WTC11 (cell line): ENCODE measurements around the gene PFDN1. TPM values are rescaled to one million over a fixed set of nuclear protein-coding genes. Genes with fewer than 3 reads are reported as not detected.

Experiments used
- ATAC-seq: fragments of 200-7000 bp; cut with Tn5 transposase; 2 replicates; pipeline ENCODE4 v1.10.0; 2021; ENCODE audit warnings: mild to moderate bottlenecking, moderate library complexity
- CTCF ChIA-PET: fragments of 300-600 bp; sonication (Branson Sonifier 250); formaldehyde crosslinking; loops from one replicate; lab custom pipeline; 2021; ENCODE audit warnings: antibody characterized with exemption; lab: Charles Lee
- POLR2A ChIA-PET: fragments of 350-600 bp; sonication (Branson Sonifier 250); formaldehyde crosslinking; loops from one replicate; lab custom pipeline; 2021; ENCODE audit warnings: antibody characterized with exemption; lab: Charles Lee
- DNase-seq: peaks from one replicate; pipeline ENCODE4 v3.0.0; 2021; ENCODE audit warnings: low spot score
- H3K27ac Mint-ChIP-seq: 2 replicates; pipeline ENCODE4 v1.8.0; 2021; ENCODE audit warnings: mixed read lengths
- H3K27me3 Mint-ChIP-seq: 2 replicates; pipeline ENCODE4 v1.8.0; 2021; ENCODE audit warnings: low read depth, mild to moderate bottlenecking, moderate library complexity, mixed read lengths
- H3K36me3 Mint-ChIP-seq: 2 replicates; pipeline ENCODE4 v1.8.0; 2021; ENCODE audit warnings: mixed read lengths
- H3K4me1 Mint-ChIP-seq: 2 replicates; pipeline ENCODE4 v1.8.0; 2022; ENCODE audit warnings: mixed read lengths
- H3K4me3 Mint-ChIP-seq: 2 replicates; pipeline ENCODE4 v1.8.0; 2021; ENCODE audit warnings: mild to moderate bottlenecking, moderate library complexity, mixed read lengths
- H3K9me3 Mint-ChIP-seq: 2 replicates; pipeline ENCODE4 v1.8.0; 2021; ENCODE audit warnings: mixed read lengths
- ELF4 ChIP-seq: sonication (generic); formaldehyde crosslinking; IDR thresholded peaks from 2 replicates; pipeline ENCODE4 v1.8.1; 2022; ENCODE audit warnings: low read depth, mild to moderate bottlenecking, moderate library complexity, missing genetic modification reagents
- EMX1 ChIP-seq: fragments of 250-450 bp; sonication (Bioruptor Pico); IDR thresholded peaks from 2 replicates; pipeline ENCODE4 v1.8.0; 2021; ENCODE audit warnings: mild to moderate bottlenecking
- FOXP1 ChIP-seq: sonication (generic); formaldehyde crosslinking; IDR thresholded peaks from 2 replicates; pipeline ENCODE4 v1.8.0; 2022; ENCODE audit warnings: missing genetic modification reagents, mild to moderate bottlenecking, moderate library complexity, borderline replicate concordance
- MXD4 ChIP-seq: fragments of 250-450 bp; sonication (Bioruptor Pico); IDR thresholded peaks from 2 replicates; pipeline ENCODE4 v1.8.0; 2021; ENCODE audit warnings: mild to moderate bottlenecking, moderate library complexity, borderline replicate concordance
- RORB ChIP-seq: fragments of 250-450 bp; sonication (Bioruptor Pico); IDR thresholded peaks from 2 replicates; pipeline ENCODE4 v1.9.0; 2021; ENCODE audit warnings: mild to moderate bottlenecking
- SMAD4 ChIP-seq: sonication (generic); formaldehyde crosslinking; IDR thresholded peaks from 2 replicates; pipeline ENCODE4 v1.8.0; 2022; ENCODE audit warnings: mild to moderate bottlenecking, missing genetic modification reagents
- SP1 ChIP-seq: sonication (generic); formaldehyde crosslinking; conservative IDR thresholded peaks from 2 replicates; pipeline ENCODE4 v1.8.1; 2022; ENCODE audit warnings: missing genetic modification reagents
- TEAD4 ChIP-seq: sonication (generic); formaldehyde crosslinking; IDR thresholded peaks from 2 replicates; pipeline ENCODE4 v1.8.0; 2022; ENCODE audit warnings: mild to moderate bottlenecking, missing genetic modification reagents
- ZNF219 ChIP-seq: sonication (generic); formaldehyde crosslinking; IDR thresholded peaks from 2 replicates; pipeline ENCODE4 v1.8.0; 2023; ENCODE audit warnings: missing genetic modification reagents, mild to moderate bottlenecking, borderline replicate concordance
- ZNF396 ChIP-seq: fragments of 250-450 bp; sonication (Bioruptor Pico); IDR thresholded peaks from 2 replicates; pipeline ENCODE4 v1.8.0; 2021; ENCODE audit warnings: mild to moderate bottlenecking, moderate library complexity, borderline replicate concordance
- ZNF416 ChIP-seq: fragments of 250-450 bp; sonication (Bioruptor Pico); IDR thresholded peaks from 2 replicates; pipeline ENCODE4 v1.9.0; 2021; ENCODE audit warnings: mild to moderate bottlenecking, inconsistent platforms
- total RNA-seq: library from RNA; stranded (reverse); gene quantifications from 3 replicates; pipeline ENCODE4 v1.2.3, GENCODE V29; 2021
- TF ChIP-seq, protein P1 (sequence below): sonication (generic); formaldehyde crosslinking; IDR thresholded peaks from 2 replicates; pipeline ENCODE4 v1.8.1; 2023; ENCODE audit warnings: mild to moderate bottlenecking, missing genetic modification reagents, moderate library complexity
- TF ChIP-seq, protein P2 (sequence below): sonication (generic); formaldehyde crosslinking; IDR thresholded peaks from 2 replicates; pipeline ENCODE4 v1.8.1; 2023; ENCODE audit warnings: mild to moderate bottlenecking, missing genetic modification reagents
- TF ChIP-seq, protein P3 (sequence below): sonication (generic); formaldehyde crosslinking; IDR thresholded peaks from 2 replicates; pipeline ENCODE4 v1.8.0; 2022; ENCODE audit warnings: mild to moderate bottlenecking, missing genetic modification reagents
- TF ChIP-seq, protein P4 (sequence below): sonication (generic); formaldehyde crosslinking; IDR thresholded peaks from 2 replicates; pipeline ENCODE4 v1.8.0; 2022; ENCODE audit warnings: mild to moderate bottlenecking, missing genetic modification reagents
- TF ChIP-seq, protein P5 (sequence below): sonication (generic); formaldehyde crosslinking; IDR thresholded peaks from 2 replicates; pipeline ENCODE4 v1.8.1; 2022; ENCODE audit warnings: missing genetic modification reagents, borderline replicate concordance
- TF ChIP-seq, protein P6 (sequence below): sonication (generic); formaldehyde crosslinking; IDR thresholded peaks from 2 replicates; pipeline ENCODE4 v1.8.0; 2022; ENCODE audit warnings: mild to moderate bottlenecking, missing genetic modification reagents
- TF ChIP-seq, protein P7 (sequence below): sonication (generic); formaldehyde crosslinking; IDR thresholded peaks from 2 replicates; pipeline ENCODE4 v1.8.1; 2023; ENCODE audit warnings: mild to moderate bottlenecking, missing genetic modification reagents
- TF ChIP-seq, protein P8 (sequence below): sonication (generic); formaldehyde crosslinking; IDR thresholded peaks from 2 replicates; pipeline ENCODE4 v1.8.1; 2023; ENCODE audit warnings: mild to moderate bottlenecking, moderate library complexity, missing genetic modification reagents

PFDN1 gene
- total RNA-seq, 1 experiment from 2014 or later = 44.1 TPM

DNA sequence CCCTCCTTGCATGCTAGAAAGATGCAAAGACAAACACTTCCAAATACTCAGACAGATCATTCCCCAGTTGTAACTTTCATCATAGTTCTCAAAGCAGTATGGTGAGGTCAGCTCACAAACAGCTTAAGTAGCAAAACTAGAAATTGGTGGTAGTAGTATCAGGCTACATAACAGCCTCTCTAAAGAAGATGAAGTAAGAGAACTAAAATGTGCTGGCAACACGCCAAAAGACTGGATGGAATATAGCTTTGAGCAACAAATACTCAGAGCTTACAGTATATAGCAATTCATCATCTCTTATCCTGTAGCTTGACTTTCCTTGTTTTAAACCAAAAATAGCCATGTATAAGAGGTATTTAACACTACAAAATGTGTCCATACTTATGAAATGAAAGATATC is 7.5 kb downstream of the PFDN1 start:
- H3K9me3 Mint-ChIP-seq = no peaks in the 10 kb centered on the region

DNA sequence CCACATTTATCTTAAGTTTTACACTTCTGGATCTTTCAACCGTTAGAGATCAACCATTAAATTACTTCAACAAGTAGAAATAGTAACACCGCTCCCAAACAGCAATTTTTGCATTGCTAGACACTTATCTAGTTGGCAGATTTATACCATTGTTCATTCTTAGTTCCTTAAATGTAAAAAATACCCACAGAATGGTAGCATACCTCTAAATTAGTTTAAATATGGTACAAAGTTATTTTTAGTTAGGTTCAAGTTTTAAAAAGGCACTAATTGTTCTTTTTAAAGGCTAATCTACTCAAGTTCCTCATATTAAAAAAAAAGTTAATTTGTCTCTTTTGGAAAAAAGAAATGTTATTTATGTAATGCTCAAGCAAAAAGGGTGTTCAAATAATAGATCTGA is 8.1 kb downstream of the PFDN1 start:
- no peak for TF ChIP-seq ZNF396 (CRISPR knock-in tag)
- TF ChIP-seq, protein P1, sequence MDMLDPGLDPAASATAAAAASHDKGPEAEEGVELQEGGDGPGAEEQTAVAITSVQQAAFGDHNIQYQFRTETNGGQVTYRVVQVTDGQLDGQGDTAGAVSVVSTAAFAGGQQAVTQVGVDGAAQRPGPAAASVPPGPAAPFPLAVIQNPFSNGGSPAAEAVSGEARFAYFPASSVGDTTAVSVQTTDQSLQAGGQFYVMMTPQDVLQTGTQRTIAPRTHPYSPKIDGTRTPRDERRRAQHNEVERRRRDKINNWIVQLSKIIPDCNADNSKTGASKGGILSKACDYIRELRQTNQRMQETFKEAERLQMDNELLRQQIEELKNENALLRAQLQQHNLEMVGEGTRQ = no peak
- TF ChIP-seq, protein P2, sequence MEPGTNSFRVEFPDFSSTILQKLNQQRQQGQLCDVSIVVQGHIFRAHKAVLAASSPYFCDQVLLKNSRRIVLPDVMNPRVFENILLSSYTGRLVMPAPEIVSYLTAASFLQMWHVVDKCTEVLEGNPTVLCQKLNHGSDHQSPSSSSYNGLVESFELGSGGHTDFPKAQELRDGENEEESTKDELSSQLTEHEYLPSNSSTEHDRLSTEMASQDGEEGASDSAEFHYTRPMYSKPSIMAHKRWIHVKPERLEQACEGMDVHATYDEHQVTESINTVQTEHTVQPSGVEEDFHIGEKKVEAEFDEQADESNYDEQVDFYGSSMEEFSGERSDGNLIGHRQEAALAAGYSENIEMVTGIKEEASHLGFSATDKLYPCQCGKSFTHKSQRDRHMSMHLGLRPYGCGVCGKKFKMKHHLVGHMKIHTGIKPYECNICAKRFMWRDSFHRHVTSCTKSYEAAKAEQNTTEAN (CRISPR knock-in tag) = no peak
- TF ChIP-seq, all 79 proteins: peak for 0
- Mint-ChIP-seq H3K9me3 (no peaks in the 10 kb centered on the region), H3K4me1 (peaks cover 14% of the 10 kb centered on the region), H3K27ac (peak overlapping the region; percentile 21; the same call in 1 of the 2 replicates), H3K4me3 (no peak overlapping the region), H3K27me3 (no peaks in the 10 kb centered on the region), H3K36me3 (peaks cover 8% of the 10 kb centered on the region)
- no peak for ATAC-seq
- no peak for DNase-seq
- ChIA-PET POLR2A (no interaction called here), CTCF (interaction anchor here (1.2 to 1.8 kb wide), 2 partner anchors 50 to 52 kb away, joined by 3 to 5 read pairs; partner anchors contain the start of gene HBEGF)

More for the DNA sequence above, 7.5 kb downstream of the PFDN1 start:
- ChIA-PET POLR2A (no interaction called here), CTCF (interaction anchor here (1.2 to 1.8 kb wide), 2 partner anchors 51 kb away, joined by 3 to 5 read pairs; partner anchors contain the start of gene HBEGF)
- H3K27ac Mint-ChIP-seq = no peak overlapping the region
- TF ChIP-seq, protein P3, sequence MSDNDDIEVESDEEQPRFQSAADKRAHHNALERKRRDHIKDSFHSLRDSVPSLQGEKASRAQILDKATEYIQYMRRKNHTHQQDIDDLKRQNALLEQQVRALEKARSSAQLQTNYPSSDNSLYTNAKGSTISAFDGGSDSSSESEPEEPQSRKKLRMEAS (CRISPR knock-in tag) = no peak
- TF ChIP-seq FOXP1 (CRISPR knock-in tag) = no peak
- TF ChIP-seq, protein P4, sequence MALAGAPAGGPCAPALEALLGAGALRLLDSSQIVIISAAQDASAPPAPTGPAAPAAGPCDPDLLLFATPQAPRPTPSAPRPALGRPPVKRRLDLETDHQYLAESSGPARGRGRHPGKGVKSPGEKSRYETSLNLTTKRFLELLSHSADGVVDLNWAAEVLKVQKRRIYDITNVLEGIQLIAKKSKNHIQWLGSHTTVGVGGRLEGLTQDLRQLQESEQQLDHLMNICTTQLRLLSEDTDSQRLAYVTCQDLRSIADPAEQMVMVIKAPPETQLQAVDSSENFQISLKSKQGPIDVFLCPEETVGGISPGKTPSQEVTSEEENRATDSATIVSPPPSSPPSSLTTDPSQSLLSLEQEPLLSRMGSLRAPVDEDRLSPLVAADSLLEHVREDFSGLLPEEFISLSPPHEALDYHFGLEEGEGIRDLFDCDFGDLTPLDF (CRISPR knock-in tag) = no peak
- TF ChIP-seq, protein P5, sequence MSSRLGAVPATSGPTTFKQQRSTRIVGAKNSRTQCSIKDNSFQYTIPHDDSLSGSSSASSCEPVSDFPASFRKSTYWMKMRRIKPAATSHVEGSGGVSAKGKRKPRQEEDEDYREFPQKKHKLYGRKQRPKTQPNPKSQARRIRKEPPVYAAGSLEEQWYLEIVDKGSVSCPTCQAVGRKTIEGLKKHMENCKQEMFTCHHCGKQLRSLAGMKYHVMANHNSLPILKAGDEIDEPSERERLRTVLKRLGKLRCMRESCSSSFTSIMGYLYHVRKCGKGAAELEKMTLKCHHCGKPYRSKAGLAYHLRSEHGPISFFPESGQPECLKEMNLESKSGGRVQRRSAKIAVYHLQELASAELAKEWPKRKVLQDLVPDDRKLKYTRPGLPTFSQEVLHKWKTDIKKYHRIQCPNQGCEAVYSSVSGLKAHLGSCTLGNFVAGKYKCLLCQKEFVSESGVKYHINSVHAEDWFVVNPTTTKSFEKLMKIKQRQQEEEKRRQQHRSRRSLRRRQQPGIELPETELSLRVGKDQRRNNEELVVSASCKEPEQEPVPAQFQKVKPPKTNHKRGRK (CRISPR knock-in tag) = no peak
- H3K36me3 Mint-ChIP-seq = peaks cover 13% of the 10 kb centered on the region
- no peak for ATAC-seq
- no peak overlapping the region for H3K4me3 Mint-ChIP-seq
- no peak for DNase-seq
- H3K4me1 Mint-ChIP-seq = peaks cover 14% of the 10 kb centered on the region
- H3K27me3 Mint-ChIP-seq = no peaks in the 10 kb centered on the region

DNA sequence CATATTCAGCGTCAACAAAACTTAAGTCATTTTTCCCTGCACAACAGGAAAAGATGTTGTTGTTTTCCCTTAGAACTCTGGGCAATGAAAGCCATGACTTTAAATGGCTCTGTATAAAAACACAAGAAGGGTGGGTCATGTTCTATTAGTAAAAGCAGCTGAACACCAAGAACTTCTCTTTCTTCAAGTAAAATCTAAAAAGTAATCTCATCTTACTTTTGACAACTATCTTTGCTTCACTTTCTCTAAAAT is 9.1 kb downstream of the PFDN1 start:
- Mint-ChIP-seq H3K36me3 (peaks cover 4% of the 10 kb centered on the region), H3K9me3 (no peaks in the 10 kb centered on the region), H3K4me3 (no peak overlapping the region), H3K27ac (no peak overlapping the region), H3K27me3 (no peaks in the 10 kb centered on the region), H3K4me1 (peaks cover 14% of the 10 kb centered on the region)
- ATAC-seq (no peak), DNase-seq (no peak)
- CTCF ChIA-PET = no interaction called here
- POLR2A ChIA-PET = no interaction called here
- TF ChIP-seq ELF4 (CRISPR knock-in tag) (no peak), MXD4 (no peak), ZNF416 (CRISPR knock-in tag) (no peak), TEAD4 (CRISPR knock-in tag) (no peak), EMX1 (CRISPR knock-in tag) (no peak), SP1 (CRISPR knock-in tag) (no peak), RORB (CRISPR knock-in tag) (no peak), SMAD4 (CRISPR knock-in tag) (no peak), ZNF219 (no peak)
- TF ChIP-seq, protein P6, sequence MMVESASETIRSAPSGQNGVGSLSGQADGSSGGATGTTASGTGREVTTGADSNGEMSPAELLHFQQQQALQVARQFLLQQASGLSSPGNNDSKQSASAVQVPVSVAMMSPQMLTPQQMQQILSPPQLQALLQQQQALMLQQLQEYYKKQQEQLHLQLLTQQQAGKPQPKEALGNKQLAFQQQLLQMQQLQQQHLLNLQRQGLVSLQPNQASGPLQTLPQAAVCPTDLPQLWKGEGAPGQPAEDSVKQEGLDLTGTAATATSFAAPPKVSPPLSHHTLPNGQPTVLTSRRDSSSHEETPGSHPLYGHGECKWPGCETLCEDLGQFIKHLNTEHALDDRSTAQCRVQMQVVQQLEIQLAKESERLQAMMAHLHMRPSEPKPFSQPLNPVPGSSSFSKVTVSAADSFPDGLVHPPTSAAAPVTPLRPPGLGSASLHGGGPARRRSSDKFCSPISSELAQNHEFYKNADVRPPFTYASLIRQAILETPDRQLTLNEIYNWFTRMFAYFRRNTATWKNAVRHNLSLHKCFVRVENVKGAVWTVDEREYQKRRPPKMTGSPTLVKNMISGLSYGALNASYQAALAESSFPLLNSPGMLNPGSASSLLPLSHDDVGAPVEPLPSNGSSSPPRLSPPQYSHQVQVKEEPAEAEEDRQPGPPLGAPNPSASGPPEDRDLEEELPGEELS (CRISPR knock-in tag) = no peak
- TF ChIP-seq, protein P7, sequence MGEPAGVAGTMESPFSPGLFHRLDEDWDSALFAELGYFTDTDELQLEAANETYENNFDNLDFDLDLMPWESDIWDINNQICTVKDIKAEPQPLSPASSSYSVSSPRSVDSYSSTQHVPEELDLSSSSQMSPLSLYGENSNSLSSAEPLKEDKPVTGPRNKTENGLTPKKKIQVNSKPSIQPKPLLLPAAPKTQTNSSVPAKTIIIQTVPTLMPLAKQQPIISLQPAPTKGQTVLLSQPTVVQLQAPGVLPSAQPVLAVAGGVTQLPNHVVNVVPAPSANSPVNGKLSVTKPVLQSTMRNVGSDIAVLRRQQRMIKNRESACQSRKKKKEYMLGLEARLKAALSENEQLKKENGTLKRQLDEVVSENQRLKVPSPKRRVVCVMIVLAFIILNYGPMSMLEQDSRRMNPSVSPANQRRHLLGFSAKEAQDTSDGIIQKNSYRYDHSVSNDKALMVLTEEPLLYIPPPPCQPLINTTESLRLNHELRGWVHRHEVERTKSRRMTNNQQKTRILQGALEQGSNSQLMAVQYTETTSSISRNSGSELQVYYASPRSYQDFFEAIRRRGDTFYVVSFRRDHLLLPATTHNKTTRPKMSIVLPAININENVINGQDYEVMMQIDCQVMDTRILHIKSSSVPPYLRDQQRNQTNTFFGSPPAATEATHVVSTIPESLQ (CRISPR knock-in tag) = no peak
- TF ChIP-seq, protein P1 = no peak
- TF ChIP-seq, protein P8, sequence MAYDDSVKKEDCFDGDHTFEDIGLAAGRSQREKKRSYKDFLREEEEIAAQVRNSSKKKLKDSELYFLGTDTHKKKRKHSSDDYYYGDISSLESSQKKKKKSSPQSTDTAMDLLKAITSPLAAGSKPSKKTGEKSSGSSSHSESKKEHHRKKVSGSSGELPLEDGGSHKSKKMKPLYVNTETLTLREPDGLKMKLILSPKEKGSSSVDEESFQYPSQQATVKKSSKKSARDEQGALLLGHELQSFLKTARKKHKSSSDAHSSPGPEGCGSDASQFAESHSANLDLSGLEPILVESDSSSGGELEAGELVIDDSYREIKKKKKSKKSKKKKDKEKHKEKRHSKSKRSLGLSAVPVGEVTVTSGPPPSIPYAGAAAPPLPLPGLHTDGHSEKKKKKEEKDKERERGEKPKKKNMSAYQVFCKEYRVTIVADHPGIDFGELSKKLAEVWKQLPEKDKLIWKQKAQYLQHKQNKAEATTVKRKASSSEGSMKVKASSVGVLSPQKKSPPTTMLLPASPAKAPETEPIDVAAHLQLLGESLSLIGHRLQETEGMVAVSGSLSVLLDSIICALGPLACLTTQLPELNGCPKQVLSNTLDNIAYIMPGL (CRISPR knock-in tag) = no peak
